ENCODE results near the gene TRPM7. TPM values are rescaled to one million over a fixed set of nuclear protein-coding genes. Genes with fewer than 3 reads are reported as not detected.
A peak's percentile ranks its signal among the peaks of the same experiment; 100 is the strongest.
"Not testable (repeated sequence)": the region's sequence is repeated elsewhere in the genome, so short reads cannot be mapped to it uniquely, and the experiment has no call there.

The TRPM7 gene
- total and polyA plus RNA-seq, 12 donors = 5.4 to 45.0 (median 26.3) TPM

- DNase-seq = no peak
- TF ChIP-seq, protein P1, sequence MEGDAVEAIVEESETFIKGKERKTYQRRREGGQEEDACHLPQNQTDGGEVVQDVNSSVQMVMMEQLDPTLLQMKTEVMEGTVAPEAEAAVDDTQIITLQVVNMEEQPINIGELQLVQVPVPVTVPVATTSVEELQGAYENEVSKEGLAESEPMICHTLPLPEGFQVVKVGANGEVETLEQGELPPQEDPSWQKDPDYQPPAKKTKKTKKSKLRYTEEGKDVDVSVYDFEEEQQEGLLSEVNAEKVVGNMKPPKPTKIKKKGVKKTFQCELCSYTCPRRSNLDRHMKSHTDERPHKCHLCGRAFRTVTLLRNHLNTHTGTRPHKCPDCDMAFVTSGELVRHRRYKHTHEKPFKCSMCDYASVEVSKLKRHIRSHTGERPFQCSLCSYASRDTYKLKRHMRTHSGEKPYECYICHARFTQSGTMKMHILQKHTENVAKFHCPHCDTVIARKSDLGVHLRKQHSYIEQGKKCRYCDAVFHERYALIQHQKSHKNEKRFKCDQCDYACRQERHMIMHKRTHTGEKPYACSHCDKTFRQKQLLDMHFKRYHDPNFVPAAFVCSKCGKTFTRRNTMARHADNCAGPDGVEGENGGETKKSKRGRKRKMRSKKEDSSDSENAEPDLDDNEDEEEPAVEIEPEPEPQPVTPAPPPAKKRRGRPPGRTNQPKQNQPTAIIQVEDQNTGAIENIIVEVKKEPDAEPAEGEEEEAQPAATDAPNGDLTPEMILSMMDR (IDR thresholded peaks at IDR 0.05) = no peak
- TF ChIP-seq POLR2A (IDR thresholded peaks at IDR 0.05) = no peak
- Histone ChIP-seq H3K4me1 (replicated peaks in 1 of 2) (no peaks in the 10 kb centered on the region), H3K27ac (no peak overlapping the region), H3K9me3 (replicated peaks in 1 of 3) (no peaks in the 10 kb centered on the region), H3K4me3 (no peak overlapping the region), H3K36me3 (replicated peaks in 1 of 2) (peaks cover 0 to 44% of the 10 kb centered on the region in 2 donors), H3K27me3 (no peaks in the 10 kb centered on the region)
- WGBS, 4 donors = 54 to 63% (median 60%) methylated on average over 4 of the region's 4 CpGs
- intact Hi-C loops (cut with DNase I) = no loop called here
Observed at GRCh38 chr15:50627351-50628055, 59.1 kb downstream of the TRPM7 start.

DNA sequence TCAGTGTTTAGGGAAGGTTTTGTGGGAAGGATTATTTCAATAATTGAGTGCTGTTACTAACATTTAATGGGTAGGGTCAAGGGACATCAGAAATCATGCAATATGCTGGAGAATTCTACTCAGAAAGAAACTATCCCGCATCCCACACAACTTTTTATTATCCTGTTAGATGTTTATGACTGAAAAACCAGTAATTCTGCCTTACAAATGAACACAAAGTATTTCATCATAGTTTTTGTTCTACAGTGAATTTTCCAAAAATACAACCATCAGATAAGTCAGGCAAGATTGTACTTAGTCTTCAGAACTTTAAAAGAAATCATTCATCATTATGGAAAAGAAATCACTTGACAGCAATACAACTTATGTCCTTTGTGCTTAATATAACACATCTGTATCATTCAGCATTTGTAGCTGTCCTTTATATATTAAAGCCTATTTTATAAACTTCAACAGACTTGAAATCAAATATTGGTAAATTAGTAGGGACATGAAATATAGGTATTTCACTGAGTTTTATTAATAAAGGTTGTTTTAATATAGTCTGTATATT, 61.9 kb downstream of the TRPM7 start:
- WGBS, 4 donors = 82 to 91% (median 89%) methylated on average over 1 of the region's 1 CpG
- intact Hi-C loops (cut with DNase I) = no loop called here
- no peak for DNase-seq
- Histone ChIP-seq H3K36me3 (replicated peaks in 1 of 2) (peaks cover 0 to 37% of the 10 kb centered on the region in 2 donors), H3K4me1 (replicated peaks in 1 of 2) (no peaks in the 10 kb centered on the region), H3K4me3 (no peak overlapping the region), H3K9me3 (replicated peaks in 1 of 3) (no peaks in the 10 kb centered on the region), H3K27me3 (no peaks in the 10 kb centered on the region), H3K27ac (no peak overlapping the region)
- TF ChIP-seq POLR2A (IDR thresholded peaks at IDR 0.05) = no peak
- TF ChIP-seq, protein P1 (IDR thresholded peaks at IDR 0.05) = no peak

DNA sequence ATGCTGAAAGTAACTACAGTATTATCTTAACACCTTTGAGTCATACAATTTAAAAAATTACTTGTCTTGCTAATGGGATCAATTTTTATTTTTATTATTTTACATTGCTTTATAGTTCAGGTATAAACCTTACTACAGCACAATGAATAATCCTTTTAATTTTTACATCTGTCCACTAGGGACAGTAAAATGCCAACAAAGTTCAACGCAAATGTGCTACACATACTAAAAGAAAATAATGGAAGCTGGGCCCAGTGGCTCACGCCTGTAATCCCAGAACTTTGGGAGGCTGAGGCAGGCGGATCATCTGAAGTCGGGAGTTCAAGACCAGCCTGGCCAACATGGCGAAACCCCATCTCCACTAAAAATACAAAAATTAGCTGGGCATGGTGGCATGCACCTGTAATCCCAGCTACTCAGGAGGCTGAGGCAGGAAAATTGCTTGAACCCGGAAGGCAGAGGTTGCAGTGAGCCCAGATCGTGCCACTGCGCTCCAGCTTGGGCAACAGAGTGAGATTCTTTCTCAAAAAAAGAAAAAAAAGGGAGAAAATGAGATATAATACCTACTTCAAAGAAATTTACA, 64.1 kb downstream of the TRPM7 start:
- TF ChIP-seq, protein P1 (IDR thresholded peaks at IDR 0.05) = peak in 5 of 6 experiments; percentile 22 to 44 (median 29)
- intact Hi-C loops (cut with DNase I); H3K4me1 ChIP-seq (replicated peaks in 1 of 2); H3K27ac ChIP-seq; H3K27me3 ChIP-seq; H3K9me3 ChIP-seq (replicated peaks in 1 of 3); H3K4me3 ChIP-seq; DNase-seq: not testable (repeated sequence)
- 83 to 90% (median 88%) methylated on average over 8 of the region's 8 CpGs for WGBS, 4 donors
- H3K36me3 ChIP-seq (replicated peaks in 1 of 2) = peaks cover 0 to 23% of the 10 kb centered on the region in 2 donors

- H3K27me3 ChIP-seq; H3K27ac ChIP-seq; H3K9me3 ChIP-seq (replicated peaks in 1 of 3); intact Hi-C loops (cut with DNase I); H3K4me1 ChIP-seq (replicated peaks in 1 of 2); DNase-seq; H3K4me3 ChIP-seq: not testable (repeated sequence)
- 87 to 97% (median 88%) methylated on average over 6 of the region's 6 CpGs for WGBS, 4 donors
- peaks cover 0 to 27% of the 10 kb centered on the region in 2 donors for H3K36me3 ChIP-seq (replicated peaks in 1 of 2)
Observed at GRCh38 chr15:50616960-50617359, 69.6 kb downstream of the TRPM7 start.

- H3K27ac ChIP-seq; H3K4me1 ChIP-seq (replicated peaks in 1 of 2); H3K9me3 ChIP-seq (replicated peaks in 1 of 3); intact Hi-C loops (cut with DNase I); H3K27me3 ChIP-seq; H3K4me3 ChIP-seq; DNase-seq: not testable (repeated sequence)
- WGBS, 4 donors = 95 to 100% (median 99%) methylated on average over 2 of the region's 2 CpGs
- H3K36me3 ChIP-seq (replicated peaks in 1 of 2) = peaks cover 0 to 27% of the 10 kb centered on the region in 2 donors
Observed at GRCh38 chr15:50616554-50616953, 70.0 kb downstream of the TRPM7 start.
